ENCODE data around the gene FDXACB1.
"Not testable (repeated sequence)": the region's sequence is repeated elsewhere in the genome, so short reads cannot be mapped to it uniquely, and the experiment has no call there.

The FDXACB1 gene

DNA sequence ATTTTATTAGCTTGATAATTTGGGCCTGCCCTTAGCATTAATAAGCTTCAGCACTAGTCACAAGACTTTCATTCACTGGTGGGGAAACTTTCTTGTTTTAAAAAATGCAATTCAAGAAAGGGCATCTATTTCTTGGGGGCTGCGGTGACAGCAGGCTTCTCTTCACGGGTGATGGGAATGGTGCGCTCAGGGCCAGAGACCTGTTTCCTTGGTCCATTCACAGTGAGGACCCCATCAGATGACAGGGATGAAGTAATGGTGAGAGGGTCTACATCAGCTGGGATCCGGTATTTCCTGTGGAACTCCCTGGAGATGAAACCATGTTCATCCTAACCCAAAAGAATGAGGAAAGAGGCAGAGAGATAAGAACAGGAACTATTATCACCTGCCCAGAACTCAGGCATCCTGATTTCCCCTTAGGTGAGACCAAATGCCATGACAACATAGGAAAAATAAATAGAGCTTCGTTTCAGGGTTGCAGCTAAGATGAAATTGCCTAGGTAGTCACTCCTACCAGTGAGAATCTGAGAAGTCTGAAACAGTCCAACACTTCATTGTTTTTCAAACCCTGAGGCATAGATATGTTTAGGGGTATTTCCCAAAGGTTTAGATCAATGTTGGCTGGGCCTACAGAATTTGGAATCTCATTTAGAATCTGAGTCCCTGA, 29.8 kb upstream of the FDXACB1 start:
- no peak for DNase-seq

DNA sequence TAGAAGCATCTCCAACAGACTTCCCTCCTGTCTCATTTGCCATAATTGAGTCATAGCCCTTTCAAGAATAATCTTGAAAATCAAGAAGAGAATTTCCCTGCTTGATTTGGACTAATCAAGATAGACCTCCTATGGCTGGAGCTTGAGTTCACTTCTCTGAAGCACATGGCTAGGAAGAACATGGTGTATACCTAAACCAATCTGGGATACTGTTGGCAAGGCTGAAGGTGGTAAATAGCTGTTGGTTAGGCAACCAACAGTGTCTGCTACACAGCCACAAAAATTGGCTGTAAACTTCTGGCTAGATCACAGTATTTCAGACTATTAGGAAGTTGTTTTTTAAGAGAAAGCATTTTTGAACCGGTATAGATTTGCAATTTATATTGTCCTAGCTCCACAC, 27.7 kb upstream of the FDXACB1 start:
- DNase-seq = no peak

DNA sequence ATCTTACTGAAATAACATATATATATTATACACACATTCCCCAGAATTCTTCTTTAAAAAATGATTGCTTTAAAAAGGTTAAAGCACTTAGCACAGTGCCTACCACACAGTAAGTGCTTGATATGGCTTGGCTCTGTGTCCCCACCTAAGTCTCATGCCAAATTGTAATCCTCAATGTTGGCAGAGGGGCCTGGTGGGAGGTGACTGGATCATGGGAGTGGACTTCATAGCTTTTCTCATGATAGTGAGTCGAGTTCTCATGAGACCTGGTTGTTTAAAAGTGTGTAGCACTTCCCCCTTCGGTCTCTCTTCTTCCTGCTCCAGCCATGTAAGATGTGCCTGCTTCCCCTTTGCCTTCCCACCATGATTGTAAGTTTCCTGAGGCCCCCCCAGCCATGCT, 26.4 kb upstream of the FDXACB1 start:
- no peak for DNase-seq

DNA sequence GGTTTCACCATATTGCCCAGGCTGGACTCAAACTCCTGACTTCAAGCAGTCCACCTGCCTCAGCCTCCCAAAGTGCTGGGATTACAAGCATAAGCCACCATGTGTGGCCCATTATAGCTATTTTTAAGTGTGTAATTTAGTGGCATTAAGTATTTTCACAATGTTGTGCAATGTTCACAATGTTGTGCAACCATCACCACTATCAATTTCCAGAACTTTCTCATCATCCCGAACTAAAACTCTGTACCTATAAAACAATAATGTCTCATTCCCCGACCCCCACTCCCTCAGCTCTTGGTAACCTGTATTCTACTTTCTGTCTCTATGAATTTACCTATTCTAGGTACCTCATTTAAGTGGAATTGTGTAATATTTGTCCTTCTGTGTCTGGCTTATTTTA, 7.9 kb upstream of the FDXACB1 start:
- no peak for DNase-seq

DNA sequence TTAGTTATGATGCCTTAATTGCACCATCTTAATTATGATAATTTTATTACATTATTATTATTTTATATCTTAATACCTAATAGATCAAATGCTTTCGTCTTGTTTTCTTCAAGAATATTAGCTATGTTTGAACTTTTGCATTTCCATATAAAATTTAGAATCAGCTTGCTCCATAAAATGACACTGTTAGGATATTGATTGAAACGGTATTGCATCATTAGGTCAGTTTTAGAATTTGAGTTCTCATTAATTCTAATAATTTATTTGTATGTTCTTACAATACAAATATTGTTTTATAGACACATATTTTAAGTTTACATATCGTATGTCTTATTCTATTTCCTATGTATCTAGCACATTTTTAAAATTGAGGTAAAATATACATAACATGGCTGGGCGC, 7.1 kb upstream of the FDXACB1 start:
- no peak for DNase-seq

DNA sequence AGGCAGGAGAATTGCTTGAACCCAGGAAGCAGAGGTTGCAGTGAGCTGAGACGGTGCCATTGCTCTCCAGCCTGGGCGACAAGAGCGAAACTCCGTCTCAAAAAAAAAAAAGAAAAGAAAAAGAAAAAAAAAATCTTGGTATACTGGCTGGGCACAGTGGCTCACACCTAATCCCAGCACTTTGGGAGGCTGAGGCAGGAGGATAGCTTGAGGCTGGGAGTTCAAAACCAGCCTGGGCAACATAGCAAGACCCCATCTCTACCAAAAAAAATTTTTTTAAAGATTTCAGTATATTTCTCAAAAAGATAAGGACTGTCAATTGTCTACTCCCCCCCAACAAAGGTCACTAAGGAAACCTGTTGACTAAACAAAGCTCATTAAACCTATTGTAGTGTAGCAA, 6.1 kb upstream of the FDXACB1 start:
- not testable (repeated sequence) for DNase-seq

DNA sequence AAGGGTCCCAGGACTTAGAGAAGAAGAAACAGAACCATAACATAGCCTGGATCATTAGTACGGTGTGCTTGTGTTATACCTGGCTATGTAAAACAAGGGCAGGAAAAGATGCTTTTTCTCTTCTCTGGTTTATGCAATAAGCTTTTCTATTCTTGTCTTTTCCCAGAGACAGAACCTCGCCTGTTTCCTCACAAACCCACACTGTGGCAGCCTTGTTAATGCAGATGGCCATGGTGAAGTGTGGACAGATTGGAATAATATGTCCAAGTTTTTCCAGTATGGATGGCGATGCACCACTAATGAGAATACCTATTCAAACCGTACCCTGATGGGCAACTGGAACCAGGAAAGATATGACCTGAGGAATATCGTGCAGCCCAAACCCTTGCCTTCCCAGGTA, 3.2 kb upstream of the FDXACB1 start:
- no peak for DNase-seq

DNA sequence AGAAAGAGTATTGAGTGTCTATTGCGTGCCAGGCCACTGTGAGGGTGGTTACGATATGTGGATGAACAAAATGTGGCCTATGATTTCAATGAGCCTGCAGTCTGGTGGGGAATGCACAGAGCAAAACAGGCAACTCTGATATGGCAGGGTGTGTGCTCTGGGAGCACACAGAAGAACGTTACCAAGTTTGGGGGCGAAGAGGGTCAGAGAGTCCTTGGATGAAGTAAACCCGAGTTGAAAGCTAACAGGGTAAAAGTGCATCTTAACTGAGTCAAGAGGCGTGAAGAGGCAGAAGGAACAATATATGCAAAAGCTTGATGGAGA, 634 bp upstream of the FDXACB1 start:
- no peak for DNase-seq

DNA sequence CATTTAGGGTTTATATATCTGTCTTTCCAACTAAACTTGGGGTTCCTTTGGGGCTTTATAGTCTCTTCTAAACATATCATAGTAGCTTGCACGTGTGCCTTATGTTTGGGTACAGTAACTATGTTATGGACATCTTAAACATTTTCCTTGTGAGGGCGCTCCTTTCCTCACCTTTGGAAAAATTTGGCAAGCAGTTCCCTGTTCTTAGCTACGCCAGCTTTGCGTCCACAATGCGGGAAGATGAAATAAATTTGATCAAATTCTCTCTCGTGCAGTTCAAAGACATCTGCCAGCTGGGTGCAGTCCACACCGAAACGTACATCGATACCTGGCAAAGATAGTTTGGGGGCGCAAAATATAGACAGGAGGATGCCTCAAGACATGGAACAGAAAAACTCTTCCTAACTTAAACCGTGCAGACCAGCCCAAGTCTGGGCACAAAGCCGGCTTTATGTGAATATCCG, 548 bp downstream of the FDXACB1 start:
- DNase-seq = no peak

DNA sequence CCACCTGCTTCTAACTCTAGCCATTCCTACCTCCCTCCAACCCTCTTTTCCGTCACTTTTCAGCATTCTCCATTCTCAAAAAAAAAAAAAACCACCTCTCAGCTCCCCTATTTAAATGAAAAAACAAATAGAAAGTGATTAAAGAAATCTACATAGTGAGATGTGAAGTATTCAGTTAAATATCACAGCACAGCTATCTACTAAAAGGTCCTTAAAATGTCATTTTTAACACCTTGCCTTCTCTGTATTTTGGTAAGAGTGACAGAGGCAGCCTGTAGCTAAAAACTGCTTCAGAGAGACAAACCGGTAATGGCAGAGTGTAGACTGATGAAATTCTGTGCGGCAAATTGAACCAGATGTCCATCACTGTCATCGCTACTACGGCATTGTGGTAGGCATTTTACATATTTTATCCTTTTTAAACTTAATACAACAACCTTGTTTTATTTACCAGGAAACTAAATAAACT, 7.2 kb downstream of the FDXACB1 start:
- no peak for DNase-seq

DNA sequence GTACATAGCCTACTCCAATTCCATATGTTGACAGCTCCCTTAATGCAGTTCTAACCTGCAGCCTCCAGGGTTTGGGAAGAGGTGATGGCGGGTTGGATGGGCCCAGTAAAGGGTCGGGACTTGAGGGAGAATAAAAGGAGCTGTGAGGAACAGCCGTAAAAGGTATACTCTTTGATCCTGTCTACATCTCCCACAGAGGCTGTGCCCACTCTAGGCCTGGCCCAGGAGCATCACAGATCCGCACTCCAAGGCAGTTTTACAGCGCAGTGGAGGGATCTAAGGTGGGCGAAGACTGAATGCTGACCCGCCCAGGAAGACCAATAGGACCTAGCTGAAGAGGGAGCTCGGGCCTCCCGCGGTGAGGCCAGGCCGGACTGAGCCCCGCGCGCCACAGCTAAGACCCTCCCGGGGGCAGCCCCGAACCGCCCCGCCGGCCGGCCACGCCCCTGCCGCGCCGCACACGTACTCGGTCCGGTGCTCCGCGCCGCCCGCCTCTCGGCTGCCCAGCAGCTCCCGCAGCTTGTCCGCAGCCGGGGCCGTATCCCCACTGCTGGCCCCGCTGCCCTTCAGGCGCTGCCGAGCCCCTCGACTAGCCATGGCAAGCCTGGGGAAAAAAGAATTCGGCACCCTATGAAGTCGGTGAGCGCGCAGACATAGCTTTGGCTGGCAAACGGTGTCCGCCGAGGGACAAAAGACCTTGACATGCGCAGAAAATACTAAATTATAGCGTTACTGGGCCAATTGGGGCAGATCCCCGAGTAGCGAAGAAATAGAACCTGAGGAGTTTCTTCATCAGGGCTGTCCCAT, 7.9 kb downstream of the FDXACB1 start, which contains the start of gene ALG9:
Gene ALG9, minus strand, starts transcription at position 696 of the 807 bp plus-strand sequence. Its CDS starts 99 bp downstream, at position 597.
- peak; percentile 77 for DNase-seq

DNA sequence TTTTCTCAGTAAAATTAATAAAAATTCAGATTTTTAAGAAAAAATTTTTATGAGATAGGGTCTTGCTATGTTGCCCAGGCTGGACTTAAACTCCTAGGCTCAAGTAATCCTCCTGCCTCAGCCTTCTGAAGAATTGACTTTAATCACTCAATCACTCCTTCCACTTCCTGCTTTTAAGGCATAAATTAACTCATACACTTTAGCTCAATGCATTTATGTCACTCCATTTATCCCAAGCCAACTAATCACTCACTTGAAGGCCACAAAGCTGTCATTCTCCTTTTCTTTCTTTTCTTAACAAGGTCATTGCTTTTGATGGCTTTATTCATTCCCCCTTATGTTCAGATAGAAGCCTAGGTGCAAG, 8.5 kb downstream of the FDXACB1 start:
- DNase-seq = no peak

DNA sequence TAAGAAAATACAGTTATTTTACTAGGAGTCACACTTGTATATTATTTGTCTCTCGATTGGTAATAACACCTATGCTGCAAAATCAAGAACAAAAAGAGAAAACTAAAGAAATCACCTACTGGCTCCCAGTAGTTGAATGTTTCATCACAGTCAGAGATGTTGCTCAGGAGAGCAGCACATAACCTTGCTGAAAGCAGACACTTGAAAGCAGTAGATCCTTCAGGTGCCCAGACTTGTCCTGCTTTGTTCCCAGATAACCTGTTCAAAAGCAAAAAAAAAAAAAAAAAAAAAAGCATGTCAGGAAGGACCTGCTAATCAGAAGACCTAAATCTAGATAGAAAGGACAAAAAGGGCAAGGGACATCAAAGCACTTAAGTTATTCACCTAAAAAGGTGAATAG, 8.9 kb downstream of the FDXACB1 start:
- DNase-seq = no peak

DNA sequence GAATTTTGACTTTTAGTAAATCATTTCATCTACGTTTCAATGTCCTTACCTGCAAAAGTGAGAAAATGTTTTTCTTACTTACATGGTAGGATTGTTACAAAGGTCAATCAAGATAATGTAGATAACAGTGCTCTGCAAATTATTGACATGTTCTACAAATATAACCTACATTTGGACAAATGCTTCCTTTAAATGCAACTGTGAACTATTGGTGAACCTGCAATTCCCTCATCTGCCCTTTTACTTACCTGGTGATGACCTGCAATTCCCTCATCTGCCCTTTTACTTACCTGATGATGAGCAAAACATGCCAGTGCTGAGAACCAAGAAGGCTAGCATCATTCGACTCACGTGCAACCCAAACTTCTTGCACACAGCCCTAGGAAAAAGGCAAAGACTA, 18.7 kb downstream of the FDXACB1 start:
- no peak for DNase-seq

DNA sequence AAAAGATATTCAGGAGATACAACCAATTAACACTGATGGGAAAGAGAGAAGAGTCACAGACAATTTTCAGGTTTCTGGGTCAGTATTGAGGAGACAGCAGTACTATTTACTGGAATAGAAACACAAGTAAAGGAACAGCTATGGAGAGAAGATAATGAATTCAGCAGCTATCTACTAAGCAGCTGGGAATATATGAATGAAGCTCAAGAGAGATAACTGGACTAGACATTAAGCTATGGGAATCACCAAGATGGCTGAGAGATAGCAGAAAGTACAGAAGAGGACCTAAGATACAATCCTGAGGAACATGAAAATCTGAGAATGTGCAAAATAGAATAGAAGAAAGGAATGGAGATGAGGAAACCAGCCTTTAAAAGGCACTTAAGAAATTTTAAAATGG, 23.5 kb downstream of the FDXACB1 start:
- no peak for DNase-seq

DNA sequence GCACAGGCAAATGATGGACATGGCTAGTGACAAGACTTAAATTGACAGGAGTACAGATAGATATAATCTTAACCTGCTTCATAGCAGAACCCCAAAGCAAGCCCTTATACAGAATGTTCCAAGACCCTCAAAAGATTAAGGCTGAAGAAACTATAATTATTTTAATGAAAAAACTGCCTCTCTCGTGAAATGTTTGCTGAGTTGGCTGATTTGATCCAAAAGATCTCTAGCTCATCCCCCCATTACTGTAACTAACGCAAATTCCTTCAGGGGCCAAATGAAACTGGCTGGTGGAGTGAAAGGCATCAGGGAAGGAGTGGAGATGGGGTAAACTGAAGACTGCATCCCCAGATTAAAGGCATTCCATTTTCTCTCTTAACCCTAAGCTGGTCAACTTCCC, 26.9 kb downstream of the FDXACB1 start:
- no peak for DNase-seq

DNA sequence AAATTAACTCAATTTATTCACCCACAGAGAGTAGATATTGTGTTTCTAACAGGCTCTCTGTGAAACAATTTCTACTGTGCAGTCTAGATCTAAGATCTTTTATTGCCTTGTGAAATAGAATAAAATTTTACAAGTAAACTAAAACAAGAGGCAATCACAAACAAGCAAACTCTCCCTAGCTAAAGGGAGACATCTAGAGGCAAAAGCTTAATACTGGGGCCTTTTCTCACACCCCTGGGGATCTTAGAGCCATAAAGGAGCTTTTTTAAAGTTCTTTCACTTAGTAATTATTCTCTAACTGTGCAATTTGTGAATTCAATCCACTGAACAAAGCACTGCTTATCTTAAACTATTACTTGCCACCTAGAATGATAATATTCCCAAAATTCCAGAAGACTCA, 27.3 kb downstream of the FDXACB1 start:
- no peak for DNase-seq

DNA sequence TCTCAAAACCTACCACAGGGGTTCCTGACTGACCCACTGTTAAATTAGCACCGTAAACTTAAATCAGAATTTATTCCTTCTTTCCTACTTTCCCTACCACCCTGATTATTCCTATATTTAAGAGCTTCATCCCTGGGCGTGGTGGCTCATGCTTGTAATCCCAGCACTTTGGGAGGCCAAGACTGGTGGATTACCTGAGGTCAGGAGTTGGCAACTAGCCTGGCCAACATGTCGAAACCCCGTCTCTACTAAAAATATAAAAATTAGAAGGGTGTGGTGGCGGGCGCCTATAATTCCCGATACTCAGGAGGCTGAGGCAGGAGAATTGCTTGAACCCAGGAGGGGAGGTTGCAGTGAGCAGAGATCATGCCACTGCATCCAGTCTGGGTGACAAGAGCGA, 27.9 kb downstream of the FDXACB1 start:
- no peak for DNase-seq

DNA sequence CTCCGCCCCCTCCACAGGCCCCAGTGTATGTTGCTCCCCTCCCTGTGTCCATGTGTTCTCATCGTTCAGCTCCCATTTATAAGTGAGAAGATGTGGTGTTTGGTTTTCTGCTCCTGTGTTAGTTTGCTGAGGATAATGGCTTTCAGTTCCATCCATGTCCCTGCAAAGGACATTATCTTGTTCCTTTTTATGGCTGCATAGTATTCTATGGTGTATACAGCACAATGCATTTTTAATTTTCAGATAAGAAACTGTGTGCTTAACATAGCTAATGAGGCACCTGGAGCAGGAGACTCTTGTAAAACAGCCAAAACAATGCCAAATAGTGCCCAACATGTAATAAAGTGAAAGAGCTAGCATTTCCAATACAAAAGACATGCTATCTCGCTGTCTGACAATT, 29.3 kb downstream of the FDXACB1 start:
- DNase-seq = no peak

DNA sequence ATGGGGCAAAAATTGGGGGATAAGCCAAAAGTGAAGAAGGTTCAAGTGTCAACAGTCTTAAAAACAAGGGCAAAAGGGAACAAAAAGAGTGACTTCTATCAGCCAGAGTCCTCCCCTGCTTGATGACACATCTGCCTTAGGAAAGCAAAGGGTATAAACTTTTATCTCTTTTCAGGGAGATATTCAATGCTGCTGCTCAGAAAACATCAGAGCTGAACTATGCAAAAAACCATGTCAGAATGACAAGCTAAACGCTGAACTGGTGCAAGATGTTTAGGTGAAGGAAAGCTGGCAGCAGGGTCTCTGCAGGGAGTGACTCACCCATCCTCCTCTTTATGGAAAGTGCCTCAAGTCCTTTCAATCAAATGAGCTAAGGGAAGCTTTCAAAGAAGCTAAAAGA, 32.3 kb downstream of the FDXACB1 start:
- no peak for DNase-seq

DNA sequence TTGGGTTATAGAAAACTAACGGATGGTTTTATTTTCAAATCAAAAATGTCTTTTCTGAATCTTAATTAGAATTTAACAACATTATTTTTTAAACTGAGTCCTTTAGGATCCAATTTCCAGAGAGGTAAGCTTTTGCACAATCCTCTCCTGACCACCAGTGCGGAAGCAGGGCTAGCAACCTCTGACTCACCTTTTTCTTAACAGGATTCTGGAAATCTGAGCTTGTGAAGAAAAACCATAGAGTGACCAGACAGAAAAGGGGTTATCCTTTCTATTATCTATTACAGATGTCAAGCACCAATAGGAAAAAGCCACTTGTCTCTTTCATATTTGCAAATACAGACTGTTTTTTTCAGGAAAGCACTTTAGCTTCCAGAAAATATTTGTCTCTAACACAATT, 32.9 kb downstream of the FDXACB1 start:
- DNase-seq = no peak

DNA sequence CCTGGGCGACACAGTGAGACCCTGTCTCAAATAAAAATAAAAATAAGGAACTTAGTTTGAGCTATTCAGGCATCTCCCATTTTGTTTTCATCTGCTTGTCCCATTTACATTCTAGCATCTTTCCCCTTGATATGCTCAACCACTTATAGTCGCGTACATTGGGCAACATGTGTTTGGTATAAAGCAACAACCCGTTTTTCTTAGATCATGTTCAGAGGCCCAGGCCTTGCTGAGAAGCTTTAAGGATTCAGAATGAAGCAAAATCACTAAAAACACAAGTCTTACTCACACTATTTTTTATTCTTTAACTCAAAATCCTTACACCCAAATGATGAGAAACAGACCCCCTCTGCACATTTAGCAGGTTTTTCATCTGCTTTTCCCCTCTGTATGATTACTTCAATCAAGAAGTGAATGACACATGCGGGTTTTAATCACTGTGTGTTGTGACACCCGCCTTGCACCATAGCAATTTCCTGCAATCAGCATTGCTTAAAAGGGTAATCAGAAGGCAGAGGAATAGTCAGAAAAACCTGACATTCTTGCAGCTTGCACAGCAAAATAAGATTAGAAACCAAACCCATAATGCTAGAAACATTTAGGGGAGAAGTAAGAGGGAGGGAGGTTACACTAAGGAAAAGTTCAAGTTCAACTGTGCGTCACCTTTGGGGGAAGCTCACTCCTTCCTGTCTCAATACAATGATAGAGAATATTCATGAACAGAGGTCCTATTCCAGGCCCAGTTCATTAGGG, 33.5 kb downstream of the FDXACB1 start:
- DNase-seq = peak; percentile 31

DNA sequence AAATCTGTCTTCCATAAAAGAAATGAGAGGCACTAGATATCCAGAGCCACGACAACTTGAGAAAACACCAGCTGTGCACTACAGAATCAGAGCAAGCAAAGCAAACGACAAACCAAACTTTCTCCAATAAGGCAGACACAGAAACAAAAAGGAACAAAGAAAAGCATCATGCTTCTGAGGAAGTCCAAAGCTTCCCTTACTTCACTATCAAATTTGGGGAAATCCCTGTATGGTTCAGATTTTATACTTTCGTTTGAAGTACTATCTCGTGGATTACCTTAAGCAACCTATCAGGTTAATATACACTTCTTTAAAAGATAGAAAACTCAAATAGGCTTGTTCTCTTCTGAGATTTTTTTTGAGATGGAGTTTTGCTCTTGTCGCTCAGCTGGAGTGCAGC, 35.3 kb downstream of the FDXACB1 start:
- no peak for DNase-seq

Data from NK-92 treated with Interleukin-12 subunit alpha and Interleukin-12 subunit beta, amount 100 ng/mL, for 24 hours (cell line).